OCI-M1 (cell line): Measurements from ENCODE around the gene DAB2IP.
A peak's percentile ranks its signal among the peaks of the same experiment; 100 is the strongest.

Experiments used
- DNase-seq: peaks from one replicate; lab custom pipeline; 2025; lab: John Stamatoyannopoulos, UW

Gene DAB2IP

GRCh38 chr9:121818016-121818661 is 166.7 kb downstream of the DAB2IP start:
- no peak for DNase-seq

- DNase-seq, result no peak
Observed at GRCh38 chr9:121818841-121819427, 167.5 kb downstream of the DAB2IP start.

- peak; percentile 82 for DNase-seq
Observed at GRCh38 chr9:121819428-121820231, 168.2 kb downstream of the DAB2IP start.

- DNase-seq, result no peak
Observed at GRCh38 chr9:121820286-121821005, 169.0 kb downstream of the DAB2IP start.

GRCh38 chr9:121821326-121821725 is 169.9 kb downstream of the DAB2IP start:
- DNase-seq, result no peak

- DNase-seq, result no peak
Observed at GRCh38 chr9:121822093-121823085, 171.0 kb downstream of the DAB2IP start.

GRCh38 chr9:121823451-121824169 is 172.2 kb downstream of the DAB2IP start:
- DNase-seq, result no peak

- no peak for DNase-seq
Observed at GRCh38 chr9:121824651-121825030, 173.2 kb downstream of the DAB2IP start.

GRCh38 chr9:121825031-121825691 is 173.7 kb downstream of the DAB2IP start:
- DNase-seq, result peak; percentile 83

- no peak for DNase-seq
Observed at GRCh38 chr9:121826711-121827110, 175.3 kb downstream of the DAB2IP start.

GRCh38 chr9:121827251-121827967 is 176.0 kb downstream of the DAB2IP start:
- no peak for DNase-seq

GRCh38 chr9:121830441-121831140 is 179.2 kb downstream of the DAB2IP start:
- DNase-seq, result no peak

GRCh38 chr9:121831869-121832268 is 180.4 kb downstream of the DAB2IP start:
- DNase-seq, result no peak

- no peak for DNase-seq
Observed at GRCh38 chr9:121833061-121833460, 181.6 kb downstream of the DAB2IP start.
